ENCODE results near the gene PCYT1A.

- TF ChIP-seq, protein P1, sequence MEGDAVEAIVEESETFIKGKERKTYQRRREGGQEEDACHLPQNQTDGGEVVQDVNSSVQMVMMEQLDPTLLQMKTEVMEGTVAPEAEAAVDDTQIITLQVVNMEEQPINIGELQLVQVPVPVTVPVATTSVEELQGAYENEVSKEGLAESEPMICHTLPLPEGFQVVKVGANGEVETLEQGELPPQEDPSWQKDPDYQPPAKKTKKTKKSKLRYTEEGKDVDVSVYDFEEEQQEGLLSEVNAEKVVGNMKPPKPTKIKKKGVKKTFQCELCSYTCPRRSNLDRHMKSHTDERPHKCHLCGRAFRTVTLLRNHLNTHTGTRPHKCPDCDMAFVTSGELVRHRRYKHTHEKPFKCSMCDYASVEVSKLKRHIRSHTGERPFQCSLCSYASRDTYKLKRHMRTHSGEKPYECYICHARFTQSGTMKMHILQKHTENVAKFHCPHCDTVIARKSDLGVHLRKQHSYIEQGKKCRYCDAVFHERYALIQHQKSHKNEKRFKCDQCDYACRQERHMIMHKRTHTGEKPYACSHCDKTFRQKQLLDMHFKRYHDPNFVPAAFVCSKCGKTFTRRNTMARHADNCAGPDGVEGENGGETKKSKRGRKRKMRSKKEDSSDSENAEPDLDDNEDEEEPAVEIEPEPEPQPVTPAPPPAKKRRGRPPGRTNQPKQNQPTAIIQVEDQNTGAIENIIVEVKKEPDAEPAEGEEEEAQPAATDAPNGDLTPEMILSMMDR (IDR thresholded peaks at IDR 0.05): no peak
- TF ChIP-seq POLR2A (IDR thresholded peaks at IDR 0.05): no peak
Measured at GRCh38 chr3:196273655-196274054, 13.9 kb downstream of the PCYT1A start.

Measured in testis (tissue), 2 donors.